Gastroesophageal sphincter (tissue), 3 donors: Measurements from ENCODE around the gene PSME1.

Experiments used
- POLR2A ChIP-seq, 2 donors: fragments of 450-650 bp; IDR thresholded peaks; one replicate each; pipeline ENCODE4 v1.6.1; 2017; ENCODE audit warnings: antibody characterized with exemption in 2 of 2, mild to moderate bottlenecking in 2 of 2, moderate library complexity in 1 of 2
- POLR2AphosphoS5 ChIP-seq: sonication (generic); formaldehyde crosslinking; IDR thresholded peaks from one replicate; pipeline ENCODE4 v1.6.1; 2017; ENCODE audit warnings: antibody characterized with exemption
- TF ChIP-seq, protein P1 (sequence below), 4 experiments: fragments of 200-600 bp in 2 of 4; fragments of 450-650 bp in 2 of 4; sonication (generic) in 1 of 4; IDR thresholded peaks; one replicate each; pipeline ENCODE4 v1.5.1; 2017 to 2019; ENCODE audit warnings: antibody characterized with exemption in 4 of 4, mild to moderate bottlenecking in 2 of 4, moderate library complexity in 2 of 4

DNA sequence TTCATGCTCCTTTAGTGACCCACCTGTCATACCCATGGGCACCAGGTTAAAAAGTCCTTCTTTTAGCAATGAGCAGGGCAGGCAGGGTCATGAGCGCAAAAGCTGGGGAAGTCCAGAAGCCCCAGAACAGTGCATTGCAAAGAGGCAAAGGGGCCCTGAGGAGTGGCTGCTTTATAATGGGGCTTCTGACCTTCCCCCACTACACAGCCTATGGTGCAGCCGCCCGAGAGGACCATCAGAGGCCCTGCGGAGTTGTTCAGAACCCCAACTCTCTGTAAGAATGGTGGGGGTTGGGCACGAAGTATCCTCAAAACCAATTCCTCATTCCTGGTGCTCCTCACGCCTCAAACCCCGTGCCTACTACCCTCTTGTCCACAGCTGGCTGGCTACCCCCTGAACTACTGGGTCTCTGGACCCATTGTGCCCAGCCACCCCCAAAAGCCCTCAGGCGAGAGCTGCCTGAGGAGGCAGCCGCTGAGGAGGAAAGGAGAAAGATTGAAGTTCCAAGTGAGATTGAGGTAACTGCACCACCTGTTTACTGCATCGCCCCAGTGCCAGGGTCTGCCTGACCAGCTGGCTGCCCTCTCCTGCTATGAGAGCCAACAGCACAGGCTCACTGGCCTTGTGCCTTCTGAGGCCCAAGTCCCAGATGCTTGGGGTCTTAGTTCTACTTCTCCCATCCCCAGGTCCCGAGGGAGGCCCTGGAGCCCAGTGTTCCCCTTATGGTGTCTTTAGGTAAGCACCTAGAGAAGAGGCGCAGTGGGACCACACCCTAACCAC is 42.6 kb downstream of the PSME1 start:
- TF ChIP-seq, protein P1, sequence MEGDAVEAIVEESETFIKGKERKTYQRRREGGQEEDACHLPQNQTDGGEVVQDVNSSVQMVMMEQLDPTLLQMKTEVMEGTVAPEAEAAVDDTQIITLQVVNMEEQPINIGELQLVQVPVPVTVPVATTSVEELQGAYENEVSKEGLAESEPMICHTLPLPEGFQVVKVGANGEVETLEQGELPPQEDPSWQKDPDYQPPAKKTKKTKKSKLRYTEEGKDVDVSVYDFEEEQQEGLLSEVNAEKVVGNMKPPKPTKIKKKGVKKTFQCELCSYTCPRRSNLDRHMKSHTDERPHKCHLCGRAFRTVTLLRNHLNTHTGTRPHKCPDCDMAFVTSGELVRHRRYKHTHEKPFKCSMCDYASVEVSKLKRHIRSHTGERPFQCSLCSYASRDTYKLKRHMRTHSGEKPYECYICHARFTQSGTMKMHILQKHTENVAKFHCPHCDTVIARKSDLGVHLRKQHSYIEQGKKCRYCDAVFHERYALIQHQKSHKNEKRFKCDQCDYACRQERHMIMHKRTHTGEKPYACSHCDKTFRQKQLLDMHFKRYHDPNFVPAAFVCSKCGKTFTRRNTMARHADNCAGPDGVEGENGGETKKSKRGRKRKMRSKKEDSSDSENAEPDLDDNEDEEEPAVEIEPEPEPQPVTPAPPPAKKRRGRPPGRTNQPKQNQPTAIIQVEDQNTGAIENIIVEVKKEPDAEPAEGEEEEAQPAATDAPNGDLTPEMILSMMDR (IDR thresholded peaks at IDR 0.05) = no peak
- TF ChIP-seq POLR2AphosphoS5 (no peak), POLR2A (IDR thresholded peaks at IDR 0.05) (no peak)
